SK-N-MC (cell line): Measurements from ENCODE around the gene CLCN7.

Source experiments
- EZH2 ChIP-seq: fragments of 200-600 bp; sonication (generic); IDR thresholded peaks from one replicate; pipeline ENCODE4 v1.6.1; 2017; ENCODE audit warnings: antibody characterized with exemption
- FOXP2 ChIP-seq: optimal IDR thresholded peaks from 2 replicates; pipeline ENCODE3; 2011; ENCODE audit warnings: mild to moderate bottlenecking, moderate library complexity; ENCODE audit not compliant: insufficient read depth; ENCODE audit errors: extremely low read length, control extremely low read depth
- POLR2AphosphoS5 ChIP-seq: IDR thresholded peaks from 2 replicates; pipeline ENCODE4 v1.6.1; 2012; ENCODE audit warnings: mild to moderate bottlenecking, low read depth, low read length, borderline replicate concordance

- TF ChIP-seq EZH2 (no peak), POLR2AphosphoS5 (no peak), FOXP2 (no peak)
Observed at GRCh38 chr16:1395444-1396031, 79.3 kb downstream of the CLCN7 start.
